Skeletal muscle tissue (tissue), 4 donors: ENCODE data around the gene PPP2R2D. TPM values are rescaled to one million over a fixed set of nuclear protein-coding genes. Genes with fewer than 3 reads are reported as not detected.

Source experiments
- H3K27ac ChIP-seq: one replicate; pipeline ENCODE4 v1.7.0; 2013; ENCODE audit warnings: mild to moderate bottlenecking, low read depth, low read length, inconsistent platforms
- H3K27me3 ChIP-seq, 3 donors: one replicate each; pipeline ENCODE4 v1.7.0; 2013; ENCODE audit warnings: low read length in 3 of 3; ENCODE audit not compliant: control insufficient read depth in 3 of 3, insufficient read depth in 3 of 3
- H3K36me3 ChIP-seq, 3 donors: one replicate each; pipeline ENCODE4 v1.7.0; 2013; ENCODE audit warnings: low read length in 3 of 3; ENCODE audit not compliant: control insufficient read depth in 3 of 3, insufficient read depth in 3 of 3
- H3K4me1 ChIP-seq, 3 donors: one replicate each; pipeline ENCODE4 v1.7.0; 2013; ENCODE audit warnings: low read length in 3 of 3, mild to moderate bottlenecking in 3 of 3; ENCODE audit not compliant: control insufficient read depth in 3 of 3, insufficient read depth in 3 of 3
- H3K4me3 ChIP-seq, 3 donors: one replicate each; pipeline ENCODE4 v1.7.0; 2013; ENCODE audit warnings: low read length in 3 of 3
- H3K9ac ChIP-seq, 3 donors: one replicate each; pipeline ENCODE4 v1.7.0; 2013; ENCODE audit warnings: low read length in 3 of 3, mild to moderate bottlenecking in 3 of 3, moderate library complexity in 2 of 3, low read depth in 1 of 3
- H3K9me3 ChIP-seq, 3 donors: one replicate each; pipeline ENCODE4 v1.7.0; 2013; ENCODE audit warnings: low read length in 3 of 3; ENCODE audit not compliant: control insufficient read depth in 3 of 3
- total RNA-seq: library from RNA; depleted of rRNA; stranded (reverse); fragments of >200 nt; gene quantifications from one replicate; pipeline ENCODE4 v1.2.3, GENCODE V29; 2014
- donor health status: Osteomylitis.

The PPP2R2D gene
- total RNA-seq, 1 donor from 2014 or later, result 27.1 TPM

GRCh38 chr10:131857156-131858117, 43.4 kb upstream of the PPP2R2D start:
- H3K36me3 ChIP-seq, result no peaks in the 10 kb centered on the region
- H3K4me3 ChIP-seq, result no peak overlapping the region
- peaks cover 27 to 39% (median 36%) of the 10 kb centered on the region in 3 donors for H3K27me3 ChIP-seq
- H3K27ac ChIP-seq, result no peak overlapping the region
- H3K4me1 ChIP-seq, result no peaks in the 10 kb centered on the region
- H3K9ac ChIP-seq, result no peak overlapping the region
- H3K9me3 ChIP-seq, result no peaks in the 10 kb centered on the region

- no peaks in the 10 kb centered on the region for H3K9me3 ChIP-seq
- no peak overlapping the region for H3K4me3 ChIP-seq
- H3K36me3 ChIP-seq, result no peaks in the 10 kb centered on the region
- no peaks in the 10 kb centered on the region for H3K4me1 ChIP-seq
- H3K9ac ChIP-seq, result no peak overlapping the region
- no peak overlapping the region for H3K27ac ChIP-seq
- H3K27me3 ChIP-seq, result peaks cover 27 to 42% (median 39%) of the 10 kb centered on the region in 3 donors
These were observed 42.7 kb upstream of the PPP2R2D start for GRCh38 chr10:131858118-131858515.

GRCh38 chr10:131858583-131859340, 42.0 kb upstream of the PPP2R2D start:
- Histone ChIP-seq H3K9ac (no peak overlapping the region), H3K4me3 (no peak overlapping the region), H3K27ac (no peak overlapping the region), H3K4me1 (no peaks in the 10 kb centered on the region), H3K36me3 (no peaks in the 10 kb centered on the region), H3K27me3 (peaks cover 27 to 42% (median 42%) of the 10 kb centered on the region in 3 donors), H3K9me3 (no peaks in the 10 kb centered on the region)

GRCh38 chr10:131859341-131860020, 41.3 kb upstream of the PPP2R2D start:
- Histone ChIP-seq H3K9me3 (no peaks in the 10 kb centered on the region), H3K36me3 (no peaks in the 10 kb centered on the region), H3K9ac (no peak overlapping the region), H3K4me3 (no peak overlapping the region), H3K27me3 (peaks cover 27 to 42% (median 42%) of the 10 kb centered on the region in 3 donors), H3K4me1 (no peaks in the 10 kb centered on the region), H3K27ac (no peak overlapping the region)

GRCh38 chr10:131860311-131860710, 40.5 kb upstream of the PPP2R2D start:
- H3K9me3 ChIP-seq, result no peaks in the 10 kb centered on the region
- H3K27me3 ChIP-seq, result peaks cover 25 to 40% (median 39%) of the 10 kb centered on the region in 3 donors

GRCh38 chr10:131860806-131861440, 39.9 kb upstream of the PPP2R2D start:
- Histone ChIP-seq H3K9ac (no peak overlapping the region), H3K4me3 (no peak overlapping the region), H3K4me1 (no peaks in the 10 kb centered on the region), H3K27ac (no peak overlapping the region), H3K9me3 (no peaks in the 10 kb centered on the region), H3K27me3 (peaks cover 22 to 38% (median 34%) of the 10 kb centered on the region in 3 donors), H3K36me3 (no peaks in the 10 kb centered on the region)

More at GRCh38 chr10:131860311-131860710, 40.5 kb upstream of the PPP2R2D start:
- no peaks in the 10 kb centered on the region for H3K4me1 ChIP-seq
- no peak overlapping the region for H3K27ac ChIP-seq
- no peak overlapping the region for H3K4me3 ChIP-seq
- no peak overlapping the region for H3K9ac ChIP-seq
- H3K36me3 ChIP-seq, result no peaks in the 10 kb centered on the region

- H3K4me1 ChIP-seq, result no peaks in the 10 kb centered on the region
- H3K27me3 ChIP-seq, result peaks cover 9 to 30% (median 27%) of the 10 kb centered on the region in 3 donors
- no peak overlapping the region for H3K27ac ChIP-seq
- H3K9ac ChIP-seq, result no peak overlapping the region
- H3K9me3 ChIP-seq, result no peaks in the 10 kb centered on the region
- no peak overlapping the region for H3K4me3 ChIP-seq
- H3K36me3 ChIP-seq, result no peaks in the 10 kb centered on the region
These were observed 38.3 kb upstream of the PPP2R2D start for GRCh38 chr10:131862548-131862947.

- H3K9ac ChIP-seq, result no peak overlapping the region
- no peaks in the 10 kb centered on the region for H3K36me3 ChIP-seq
- H3K4me1 ChIP-seq, result no peaks in the 10 kb centered on the region
- peaks cover 3 to 16% (median 9%) of the 10 kb centered on the region in 3 donors for H3K27me3 ChIP-seq
- no peak overlapping the region for H3K4me3 ChIP-seq
- H3K9me3 ChIP-seq, result no peaks in the 10 kb centered on the region
- H3K27ac ChIP-seq, result no peak overlapping the region
These were observed 35.4 kb upstream of the PPP2R2D start for GRCh38 chr10:131865223-131865917.

- Histone ChIP-seq H3K27ac (no peak overlapping the region), H3K27me3 (peaks cover 3 to 10% (median 6%) of the 10 kb centered on the region in 3 donors), H3K9ac (no peak overlapping the region), H3K36me3 (no peaks in the 10 kb centered on the region), H3K4me3 (no peak overlapping the region), H3K9me3 (no peaks in the 10 kb centered on the region), H3K4me1 (no peaks in the 10 kb centered on the region)
These were observed 34.1 kb upstream of the PPP2R2D start for GRCh38 chr10:131866673-131867072.
